Measurements from ENCODE around the gene HOXB2. TPM values are rescaled to one million over a fixed set of nuclear protein-coding genes. Genes with fewer than 3 reads are reported as not detected.
"Not testable (repeated sequence)": the region's sequence is repeated elsewhere in the genome, so short reads cannot be mapped to it uniquely, and the experiment has no call there.

HOXB2 gene
- total RNA-seq, 1 experiment from 2014 or later = not detected

DNA sequence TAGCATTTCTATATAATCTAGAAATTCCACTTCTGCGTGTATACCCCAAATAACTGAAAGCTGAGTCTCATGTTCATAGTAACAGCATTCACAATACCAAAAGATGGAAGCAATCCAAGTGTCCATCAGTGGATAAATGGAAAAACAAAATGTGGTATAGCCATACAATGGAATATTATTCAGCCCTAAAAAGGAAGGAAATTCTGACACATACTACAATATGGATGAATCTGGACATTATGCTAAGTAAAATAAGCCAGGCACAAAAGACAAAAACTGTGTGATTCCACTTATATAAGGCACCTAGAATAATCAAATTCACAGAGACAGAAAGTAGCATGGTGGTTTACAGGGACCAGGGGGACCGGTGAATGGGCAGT is 34.5 kb downstream of the HOXB2 start:
- Histone ChIP-seq H3K9me3 (ENCODE audit: control insufficient read depth, low read depth, low read length) (no peaks in the 10 kb centered on the region), H3K4me2 (ENCODE audit: insufficient read depth, insufficient read length, low read length) (no peak overlapping the region), H4K91ac (ENCODE audit: insufficient read length, low read depth, low read length) (no peak overlapping the region), H2BK15ac (ENCODE audit: low read depth, low read length) (no peak overlapping the region), H2AFZ (ENCODE audit: low read length) (no peak overlapping the region), H3T11ph (ENCODE audit: low read length) (no peak overlapping the region), H3K56ac (ENCODE audit: insufficient read length, low read depth, low read length) (no peak overlapping the region), H3K27me3 (ENCODE audit: insufficient read depth, low read length) (no peaks in the 10 kb centered on the region; the same call in 1 of the 2 replicates), H3K4me1 (ENCODE audit: insufficient read depth, low read length) (no peaks in the 10 kb centered on the region), H3K4ac (ENCODE audit: low read depth, low read length) (no peak overlapping the region), H3K27ac (ENCODE audit: insufficient read length, low read depth, low read length) (no peak overlapping the region), H3K79me1 (ENCODE audit: insufficient read depth, low read depth, low read length, poor library complexity, severe bottlenecking) (no peaks in the 10 kb centered on the region), H4K20me1 (ENCODE audit: control insufficient read depth, insufficient read depth, insufficient read length) (no peaks in the 10 kb centered on the region), H2BK5ac (ENCODE audit: insufficient read length, low read length) (no peak overlapping the region), H3K23me2 (ENCODE audit: insufficient read length, low read depth, low read length, poor library complexity, severe bottlenecking) (no peaks in the 10 kb centered on the region), H2BK120ac (ENCODE audit: low read depth, low read length, poor library complexity, severe bottlenecking) (no peak overlapping the region), H3K79me2 (ENCODE audit: insufficient read depth, low read length) (0 out of 2 replicates have a peak, but pooled peaks cover 2% of the 10 kb centered on the region), H3K14ac (ENCODE audit: insufficient read depth, low read length) (no peak overlapping the region), H4K8ac (replicated peaks; ENCODE audit: insufficient read length, low read depth, low read length) (no peak overlapping the region), H3K18ac (ENCODE audit: insufficient read length, low read depth, low read length) (no peak overlapping the region), H2BK20ac (ENCODE audit: low read depth, low read length, poor library complexity, severe bottlenecking) (no peak overlapping the region), H2AK5ac (ENCODE audit: insufficient read length, low read length) (no peak overlapping the region), H3K23ac (ENCODE audit: insufficient read length, low read depth, low read length) (no peak overlapping the region), H2BK12ac (ENCODE audit: insufficient read length, low read depth, low read length) (no peak overlapping the region), H3K9ac (ENCODE audit: extremely low read depth, insufficient read length, low read length) (no peak overlapping the region), H4K5ac (ENCODE audit: insufficient read length, low read depth, low read length) (no peak overlapping the region)
- Mint-ChIP-seq H3K36me3 (ENCODE audit: insufficient read depth in 1 of 3, low read depth in 3 of 3) (no peaks in the 10 kb centered on the region; a peak in 1 of 7 replicates), H3K4me1 (peaks cover 15 to 17% of the 10 kb centered on the region in 2 experiments), H3K4me3 (no peak overlapping the region), H3K27ac (no peak overlapping the region), H3K9me3 (no peaks in the 10 kb centered on the region; a peak in 1 of 5 replicates), H3K27me3 (ENCODE audit: low read depth) (peaks cover 77% of the 10 kb centered on the region)
- no peak for DNase-seq
- WGBS (ENCODE audit: extremely low coverage, insufficient read length, low lambda C conversion rate) = no CpG with 5 or more reads among the region's 2 CpGs
- TF ChIP-seq, protein P1, sequence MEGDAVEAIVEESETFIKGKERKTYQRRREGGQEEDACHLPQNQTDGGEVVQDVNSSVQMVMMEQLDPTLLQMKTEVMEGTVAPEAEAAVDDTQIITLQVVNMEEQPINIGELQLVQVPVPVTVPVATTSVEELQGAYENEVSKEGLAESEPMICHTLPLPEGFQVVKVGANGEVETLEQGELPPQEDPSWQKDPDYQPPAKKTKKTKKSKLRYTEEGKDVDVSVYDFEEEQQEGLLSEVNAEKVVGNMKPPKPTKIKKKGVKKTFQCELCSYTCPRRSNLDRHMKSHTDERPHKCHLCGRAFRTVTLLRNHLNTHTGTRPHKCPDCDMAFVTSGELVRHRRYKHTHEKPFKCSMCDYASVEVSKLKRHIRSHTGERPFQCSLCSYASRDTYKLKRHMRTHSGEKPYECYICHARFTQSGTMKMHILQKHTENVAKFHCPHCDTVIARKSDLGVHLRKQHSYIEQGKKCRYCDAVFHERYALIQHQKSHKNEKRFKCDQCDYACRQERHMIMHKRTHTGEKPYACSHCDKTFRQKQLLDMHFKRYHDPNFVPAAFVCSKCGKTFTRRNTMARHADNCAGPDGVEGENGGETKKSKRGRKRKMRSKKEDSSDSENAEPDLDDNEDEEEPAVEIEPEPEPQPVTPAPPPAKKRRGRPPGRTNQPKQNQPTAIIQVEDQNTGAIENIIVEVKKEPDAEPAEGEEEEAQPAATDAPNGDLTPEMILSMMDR (conservative IDR thresholded peaks at IDR 0.05) = no peak

DNA sequence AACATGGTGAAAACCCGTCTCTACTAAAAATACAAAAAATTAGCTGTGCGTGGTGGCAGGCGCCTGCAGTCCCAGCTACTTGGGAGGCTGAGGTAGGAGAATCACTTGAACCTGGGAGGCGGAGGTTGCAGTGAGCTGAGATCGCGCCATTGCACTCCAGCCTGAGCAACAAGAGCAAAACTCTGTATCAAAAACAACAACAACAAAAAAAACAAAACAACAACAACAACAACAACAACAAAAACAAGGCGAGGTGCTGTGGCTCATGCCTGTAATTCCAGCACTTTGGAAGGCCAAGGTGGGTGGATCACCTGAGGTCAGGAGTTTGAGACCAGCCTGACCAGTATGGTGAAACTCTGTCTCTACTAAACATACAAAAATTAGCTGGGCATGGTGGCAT is 35.2 kb downstream of the HOXB2 start:
- H2BK5ac ChIP-seq (ENCODE audit: insufficient read length, low read length); H2BK20ac ChIP-seq (ENCODE audit: low read depth, low read length, poor library complexity, severe bottlenecking); H3K18ac ChIP-seq (ENCODE audit: insufficient read length, low read depth, low read length); H3K23me2 ChIP-seq (ENCODE audit: insufficient read length, low read depth, low read length, poor library complexity, severe bottlenecking); H2BK120ac ChIP-seq (ENCODE audit: low read depth, low read length, poor library complexity, severe bottlenecking); H3K79me2 ChIP-seq (ENCODE audit: insufficient read depth, low read length); H4K20me1 ChIP-seq (ENCODE audit: control insufficient read depth, insufficient read depth, insufficient read length); H3K56ac ChIP-seq (ENCODE audit: insufficient read length, low read depth, low read length); DNase-seq; H4K8ac ChIP-seq (replicated peaks; ENCODE audit: insufficient read length, low read depth, low read length); H3K79me1 ChIP-seq (ENCODE audit: insufficient read depth, low read depth, low read length, poor library complexity, severe bottlenecking); H3K4ac ChIP-seq (ENCODE audit: low read depth, low read length); H3K4me3 Mint-ChIP-seq; H3K4me2 ChIP-seq (ENCODE audit: insufficient read depth, insufficient read length, low read length); H2AK5ac ChIP-seq (ENCODE audit: insufficient read length, low read length); H3K4me1 ChIP-seq (ENCODE audit: insufficient read depth, low read length); H3T11ph ChIP-seq (ENCODE audit: low read length); H3K14ac ChIP-seq (ENCODE audit: insufficient read depth, low read length); H2BK15ac ChIP-seq (ENCODE audit: low read depth, low read length); H3K27ac Mint-ChIP-seq; H2BK12ac ChIP-seq (ENCODE audit: insufficient read length, low read depth, low read length); H3K9ac ChIP-seq (ENCODE audit: extremely low read depth, insufficient read length, low read length); H4K5ac ChIP-seq (ENCODE audit: insufficient read length, low read depth, low read length); H3K36me3 Mint-ChIP-seq (ENCODE audit: insufficient read depth in 1 of 3, low read depth in 3 of 3); H3K27ac ChIP-seq (ENCODE audit: insufficient read length, low read depth, low read length); H3K23ac ChIP-seq (ENCODE audit: insufficient read length, low read depth, low read length); H2AFZ ChIP-seq (ENCODE audit: low read length); H3K9me3 Mint-ChIP-seq; H3K27me3 ChIP-seq (ENCODE audit: insufficient read depth, low read length); H4K91ac ChIP-seq (ENCODE audit: insufficient read length, low read depth, low read length); H3K9me3 ChIP-seq (ENCODE audit: control insufficient read depth, low read depth, low read length): not testable (repeated sequence)
- Mint-ChIP-seq H3K4me1 (peaks cover 12% of the 10 kb centered on the region in 2 experiments), H3K27me3 (ENCODE audit: low read depth) (peaks cover 75% of the 10 kb centered on the region)
- no CpG with 5 or more reads among the region's 7 CpGs for WGBS (ENCODE audit: extremely low coverage, insufficient read length, low lambda C conversion rate)
